ENCODE data around the gene OGFR. TPM values are rescaled to one million over a fixed set of nuclear protein-coding genes. Genes with fewer than 3 reads are reported as not detected.

Gene OGFR
- total and polyA plus RNA-seq, 2 experiments from 2014 or later, result 49.9 to 83.1 TPM

- Histone ChIP-seq H3K27me3 (no peaks in the 10 kb centered on the region), H3K4me1 (ENCODE audit: low read depth) (peaks cover 10% of the 10 kb centered on the region), H3K9me3 (ENCODE audit: low read depth) (no peaks in the 10 kb centered on the region), H3K4me3 (no peak overlapping the region), H3K27ac (no peak overlapping the region), H3K36me3 (no peaks in the 10 kb centered on the region)
- DNase-seq (ENCODE audit: low read depth in 1 of 2, low spot score in 1 of 2), result no peak
- TF ChIP-seq CTCF (IDR thresholded peaks at IDR 0.05; ENCODE audit: low read depth, low read length), result no peak
Measured at GRCh38 chr20:62827311-62828038, 22.8 kb downstream of the OGFR start.

- H3K27ac ChIP-seq, result no peak overlapping the region
- no peak for DNase-seq (ENCODE audit: low read depth in 1 of 2, low spot score in 1 of 2)
- no peaks in the 10 kb centered on the region for H3K9me3 ChIP-seq (ENCODE audit: low read depth)
- no peaks in the 10 kb centered on the region for H3K36me3 ChIP-seq
- no peak for TF ChIP-seq CTCF (IDR thresholded peaks at IDR 0.05; ENCODE audit: low read depth, low read length)
- no peaks in the 10 kb centered on the region for H3K27me3 ChIP-seq
- H3K4me3 ChIP-seq, result no peak overlapping the region
- H3K4me1 ChIP-seq (ENCODE audit: low read depth), result peaks cover 10% of the 10 kb centered on the region
Measured at GRCh38 chr20:62828051-62828450, 23.4 kb downstream of the OGFR start.

- H3K27ac ChIP-seq, result no peak overlapping the region
- TF ChIP-seq CTCF (IDR thresholded peaks at IDR 0.05; ENCODE audit: low read depth, low read length), result no peak
- DNase-seq (ENCODE audit: low read depth in 1 of 2, low spot score in 1 of 2), result no peak
- H3K4me3 ChIP-seq, result no peak overlapping the region
- H3K36me3 ChIP-seq, result no peaks in the 10 kb centered on the region
- H3K9me3 ChIP-seq (ENCODE audit: low read depth), result no peaks in the 10 kb centered on the region
- peaks cover 7% of the 10 kb centered on the region for H3K4me1 ChIP-seq (ENCODE audit: low read depth)
- H3K27me3 ChIP-seq, result no peaks in the 10 kb centered on the region
Measured at GRCh38 chr20:62828511-62829230, 24.0 kb downstream of the OGFR start.

GRCh38 chr20:62829231-62830230, 24.9 kb downstream of the OGFR start:
- Histone ChIP-seq H3K9me3 (ENCODE audit: low read depth) (no peaks in the 10 kb centered on the region), H3K27me3 (no peaks in the 10 kb centered on the region), H3K36me3 (no peaks in the 10 kb centered on the region), H3K4me3 (no peak overlapping the region), H3K4me1 (ENCODE audit: low read depth) (peaks cover 3% of the 10 kb centered on the region), H3K27ac (no peak overlapping the region)
- no peak for TF ChIP-seq CTCF (IDR thresholded peaks at IDR 0.05; ENCODE audit: low read depth, low read length)
- DNase-seq (ENCODE audit: low read depth in 1 of 2, low spot score in 1 of 2), result no peak

- no peak overlapping the region for H3K27ac ChIP-seq
- H3K27me3 ChIP-seq, result no peaks in the 10 kb centered on the region
- H3K9me3 ChIP-seq (ENCODE audit: low read depth), result no peaks in the 10 kb centered on the region
- no peaks in the 10 kb centered on the region for H3K36me3 ChIP-seq
- no peak for TF ChIP-seq CTCF (IDR thresholded peaks at IDR 0.05; ENCODE audit: low read depth, low read length)
- no peak overlapping the region for H3K4me3 ChIP-seq
- H3K4me1 ChIP-seq (ENCODE audit: low read depth), result no peaks in the 10 kb centered on the region
- DNase-seq (ENCODE audit: low read depth in 1 of 2, low spot score in 1 of 2), result no peak
Measured at GRCh38 chr20:62830251-62830650, 25.6 kb downstream of the OGFR start.
